ENCODE results near the gene CPED1. TPM values are rescaled to one million over a fixed set of nuclear protein-coding genes. Genes with fewer than 3 reads are reported as not detected.

CPED1 gene
- total RNA-seq, 2 experiments from 2014 or later = not detected

DNA sequence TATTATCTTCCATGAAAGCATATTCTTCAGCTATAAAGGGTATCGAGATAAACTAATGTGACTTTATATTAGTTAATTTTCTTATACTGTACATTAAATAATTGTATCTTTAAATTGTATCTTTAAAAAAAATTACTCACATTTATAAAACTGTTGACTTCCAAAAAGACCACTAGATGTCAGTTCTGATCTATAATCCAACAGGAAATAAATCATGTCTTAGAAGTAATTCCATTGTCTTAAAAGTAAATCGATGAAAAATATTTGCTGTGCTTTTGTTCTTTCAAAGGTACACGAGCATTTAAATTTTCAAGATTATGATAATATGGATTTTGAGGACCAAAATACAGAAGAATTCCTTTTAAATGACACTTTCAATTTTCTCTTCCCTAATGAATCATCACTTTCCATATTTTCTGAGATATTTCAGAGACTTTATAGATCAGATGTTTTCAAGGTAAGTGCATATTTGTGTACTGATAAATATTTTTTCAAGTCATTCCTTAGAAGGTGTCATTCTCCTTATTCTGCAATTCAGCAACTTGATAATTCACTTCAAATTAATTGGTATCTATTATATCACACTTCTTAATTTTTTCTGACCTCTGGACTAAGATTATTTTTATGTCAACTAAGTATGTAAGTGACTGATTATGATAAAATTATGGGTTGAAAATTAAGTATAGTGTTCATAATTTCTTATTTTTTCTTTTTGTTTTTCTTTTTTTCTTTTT, 138.5 kb downstream of the CPED1 start:
- POLR2A ChIA-PET = no interaction called here
- H3K36me3 Mint-ChIP-seq (ENCODE audit: low read depth) = no peaks in the 10 kb centered on the region
- CTCF ChIA-PET = no interaction called here
- no peak overlapping the region for H3K27ac Mint-ChIP-seq
- H3K4me1 Mint-ChIP-seq = no peaks in the 10 kb centered on the region
- H3K9me3 Mint-ChIP-seq = no peaks in the 10 kb centered on the region
- peaks cover 1% of the 10 kb centered on the region for H3K27me3 Mint-ChIP-seq
- no peak for DNase-seq
- H3K4me3 Mint-ChIP-seq = no peak overlapping the region

- Mint-ChIP-seq H3K9me3 (no peaks in the 10 kb centered on the region), H3K4me1 (no peaks in the 10 kb centered on the region), H3K27ac (no peak overlapping the region), H3K27me3 (peaks cover 8% of the 10 kb centered on the region), H3K4me3 (no peak overlapping the region), H3K36me3 (ENCODE audit: low read depth) (no peaks in the 10 kb centered on the region)
- ChIA-PET POLR2A (no interaction called here), CTCF (no interaction called here)
- no peak for DNase-seq
Measured at GRCh38 chr7:121132940-121133339, 144.4 kb downstream of the CPED1 start.

DNA sequence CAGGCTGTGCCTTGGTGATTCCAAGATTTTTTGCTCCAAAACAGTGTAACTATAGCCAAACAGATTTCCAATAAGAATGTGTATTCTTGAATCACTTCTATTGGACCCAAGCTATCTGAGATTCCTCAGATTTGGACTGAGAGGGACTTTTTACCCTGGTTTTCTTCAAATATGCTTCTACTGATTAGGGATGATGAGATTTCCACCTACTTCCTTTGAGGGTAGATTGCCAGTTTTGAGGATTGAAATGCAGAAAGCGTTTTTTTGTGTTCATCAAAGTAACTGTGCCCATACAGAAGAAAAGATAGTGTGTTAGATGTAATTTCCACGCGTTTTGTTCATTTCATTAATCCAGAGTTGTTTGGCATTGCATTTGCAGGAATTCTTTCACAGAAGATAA, 144.9 kb downstream of the CPED1 start:
- no peaks in the 10 kb centered on the region for H3K36me3 Mint-ChIP-seq (ENCODE audit: low read depth)
- ChIA-PET POLR2A (no interaction called here), CTCF (no interaction called here)
- H3K4me3 Mint-ChIP-seq = no peak overlapping the region
- H3K9me3 Mint-ChIP-seq = no peaks in the 10 kb centered on the region
- H3K4me1 Mint-ChIP-seq = peaks cover 4% of the 10 kb centered on the region
- no peak for DNase-seq
- peaks cover 8% of the 10 kb centered on the region for H3K27me3 Mint-ChIP-seq
- H3K27ac Mint-ChIP-seq = no peak overlapping the region

- no peaks in the 10 kb centered on the region for H3K36me3 Mint-ChIP-seq (ENCODE audit: low read depth)
- H3K4me1 Mint-ChIP-seq = peaks cover 6% of the 10 kb centered on the region
- DNase-seq = no peak
- no peak overlapping the region for H3K4me3 Mint-ChIP-seq
- ChIA-PET CTCF (no interaction called here), POLR2A (no interaction called here)
- H3K9me3 Mint-ChIP-seq = no peaks in the 10 kb centered on the region
- H3K27ac Mint-ChIP-seq = no peak overlapping the region
- H3K27me3 Mint-ChIP-seq = peaks cover 18% of the 10 kb centered on the region
Measured at GRCh38 chr7:121137580-121137979, 149.1 kb downstream of the CPED1 start.

DNA sequence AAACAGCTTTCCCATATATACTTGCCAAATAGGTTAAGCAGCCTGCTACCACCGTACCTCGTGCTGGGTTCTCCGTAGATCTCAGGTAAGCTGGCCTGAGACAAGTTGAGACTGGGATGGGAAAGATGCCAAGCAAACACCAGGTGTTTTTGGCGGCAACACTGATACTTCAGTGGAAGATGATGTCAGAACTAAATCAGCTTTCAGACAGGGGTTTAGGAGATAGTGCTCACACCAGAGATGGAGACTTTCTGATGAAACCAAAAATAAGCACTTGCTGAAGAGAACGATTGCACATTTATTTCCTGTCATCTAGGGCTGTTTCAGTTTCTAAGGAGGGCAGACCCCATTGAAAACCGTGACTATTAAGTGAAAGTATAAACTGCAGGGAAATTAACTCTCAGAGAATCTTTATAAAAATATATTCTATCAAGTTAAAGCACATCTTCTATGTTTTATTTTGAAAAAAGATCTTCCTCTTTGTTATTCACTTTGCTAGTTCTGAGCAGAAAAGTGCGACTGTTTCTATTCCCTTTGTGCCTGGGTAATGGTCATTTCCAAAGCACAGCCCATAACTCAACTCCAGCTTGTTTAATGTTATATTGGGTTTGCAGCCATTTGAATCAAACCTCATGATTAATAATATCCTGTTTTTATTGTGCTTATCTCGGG, 149.9 kb downstream of the CPED1 start:
- Mint-ChIP-seq H3K9me3 (no peaks in the 10 kb centered on the region), H3K4me1 (peaks cover 6% of the 10 kb centered on the region), H3K36me3 (ENCODE audit: low read depth) (no peaks in the 10 kb centered on the region), H3K27me3 (peaks cover 19% of the 10 kb centered on the region), H3K4me3 (no peak overlapping the region), H3K27ac (no peak overlapping the region)
- no peak for DNase-seq
- ChIA-PET POLR2A (no interaction called here), CTCF (no interaction called here)

- ChIA-PET CTCF (no interaction called here), POLR2A (no interaction called here)
- Mint-ChIP-seq H3K36me3 (ENCODE audit: low read depth) (no peaks in the 10 kb centered on the region), H3K9me3 (no peaks in the 10 kb centered on the region), H3K27me3 (peaks cover 19% of the 10 kb centered on the region), H3K4me3 (no peak overlapping the region), H3K4me1 (peaks cover 6% of the 10 kb centered on the region), H3K27ac (no peak overlapping the region)
- DNase-seq = no peak
Measured at GRCh38 chr7:121139427-121139826, 150.9 kb downstream of the CPED1 start.

GRCh38 chr7:121140790-121141189, 152.3 kb downstream of the CPED1 start:
- H3K4me3 Mint-ChIP-seq = no peak overlapping the region
- ChIA-PET POLR2A (no interaction called here), CTCF (no interaction called here)
- peaks cover 16% of the 10 kb centered on the region for H3K27me3 Mint-ChIP-seq
- H3K27ac Mint-ChIP-seq = no peak overlapping the region
- peaks cover 6% of the 10 kb centered on the region for H3K4me1 Mint-ChIP-seq
- no peaks in the 10 kb centered on the region for H3K36me3 Mint-ChIP-seq (ENCODE audit: low read depth)
- no peak for DNase-seq
- H3K9me3 Mint-ChIP-seq = no peaks in the 10 kb centered on the region

- no peak overlapping the region for H3K27ac Mint-ChIP-seq
- CTCF ChIA-PET = no interaction called here
- H3K4me3 Mint-ChIP-seq = no peak overlapping the region
- H3K9me3 Mint-ChIP-seq = no peaks in the 10 kb centered on the region
- POLR2A ChIA-PET = no interaction called here
- no peaks in the 10 kb centered on the region for H3K4me1 Mint-ChIP-seq
- DNase-seq = no peak
- peaks cover 2% of the 10 kb centered on the region for H3K27me3 Mint-ChIP-seq
- H3K36me3 Mint-ChIP-seq (ENCODE audit: low read depth) = no peaks in the 10 kb centered on the region
Measured at GRCh38 chr7:121151774-121152221, 163.3 kb downstream of the CPED1 start.

GRCh38 chr7:121153411-121153810, 164.9 kb downstream of the CPED1 start:
- no peak for DNase-seq
- ChIA-PET POLR2A (no interaction called here), CTCF (no interaction called here)
- Mint-ChIP-seq H3K9me3 (no peaks in the 10 kb centered on the region), H3K27me3 (peaks cover under 1% of the 10 kb centered on the region), H3K36me3 (ENCODE audit: low read depth) (no peaks in the 10 kb centered on the region), H3K4me3 (no peak overlapping the region), H3K4me1 (no peaks in the 10 kb centered on the region), H3K27ac (no peak overlapping the region)

GRCh38 chr7:121153995-121154394, 165.5 kb downstream of the CPED1 start:
- Mint-ChIP-seq H3K4me1 (no peaks in the 10 kb centered on the region), H3K9me3 (no peaks in the 10 kb centered on the region), H3K36me3 (ENCODE audit: low read depth) (no peaks in the 10 kb centered on the region), H3K27me3 (no peaks in the 10 kb centered on the region), H3K27ac (no peak overlapping the region), H3K4me3 (no peak overlapping the region)
- CTCF ChIA-PET = no interaction called here
- POLR2A ChIA-PET = no interaction called here
- DNase-seq = no peak

- H3K4me3 Mint-ChIP-seq = no peak overlapping the region
- no peak for DNase-seq
- CTCF ChIA-PET = no interaction called here
- no peak overlapping the region for H3K27ac Mint-ChIP-seq
- H3K4me1 Mint-ChIP-seq = no peaks in the 10 kb centered on the region
- no peaks in the 10 kb centered on the region for H3K9me3 Mint-ChIP-seq
- H3K36me3 Mint-ChIP-seq (ENCODE audit: low read depth) = no peaks in the 10 kb centered on the region
- H3K27me3 Mint-ChIP-seq = peaks cover 2% of the 10 kb centered on the region
- POLR2A ChIA-PET = no interaction called here
Measured at GRCh38 chr7:121156825-121157224, 168.3 kb downstream of the CPED1 start.

DNA sequence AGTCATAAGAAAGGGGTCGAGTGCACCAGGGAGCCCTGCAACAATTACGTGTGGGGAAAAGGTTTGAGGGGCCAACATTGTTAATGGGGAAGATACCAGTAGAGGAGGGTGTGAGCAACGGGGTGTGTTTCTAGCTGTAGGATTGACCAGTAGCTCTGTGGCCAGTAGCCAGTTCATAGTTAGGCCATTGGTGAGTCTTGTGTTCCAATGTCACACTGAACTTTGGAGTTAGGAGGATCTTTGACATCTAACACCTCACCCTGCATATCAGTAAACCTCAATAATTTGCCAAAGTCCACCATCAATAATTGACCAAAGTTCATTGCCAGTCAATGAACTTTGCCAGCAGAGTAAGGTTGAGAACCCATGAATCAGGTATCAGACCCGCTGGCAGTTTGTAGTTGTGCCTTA, 168.8 kb downstream of the CPED1 start:
- Mint-ChIP-seq H3K4me3 (no peak overlapping the region), H3K27me3 (peaks cover 2% of the 10 kb centered on the region), H3K4me1 (no peaks in the 10 kb centered on the region)

DNA sequence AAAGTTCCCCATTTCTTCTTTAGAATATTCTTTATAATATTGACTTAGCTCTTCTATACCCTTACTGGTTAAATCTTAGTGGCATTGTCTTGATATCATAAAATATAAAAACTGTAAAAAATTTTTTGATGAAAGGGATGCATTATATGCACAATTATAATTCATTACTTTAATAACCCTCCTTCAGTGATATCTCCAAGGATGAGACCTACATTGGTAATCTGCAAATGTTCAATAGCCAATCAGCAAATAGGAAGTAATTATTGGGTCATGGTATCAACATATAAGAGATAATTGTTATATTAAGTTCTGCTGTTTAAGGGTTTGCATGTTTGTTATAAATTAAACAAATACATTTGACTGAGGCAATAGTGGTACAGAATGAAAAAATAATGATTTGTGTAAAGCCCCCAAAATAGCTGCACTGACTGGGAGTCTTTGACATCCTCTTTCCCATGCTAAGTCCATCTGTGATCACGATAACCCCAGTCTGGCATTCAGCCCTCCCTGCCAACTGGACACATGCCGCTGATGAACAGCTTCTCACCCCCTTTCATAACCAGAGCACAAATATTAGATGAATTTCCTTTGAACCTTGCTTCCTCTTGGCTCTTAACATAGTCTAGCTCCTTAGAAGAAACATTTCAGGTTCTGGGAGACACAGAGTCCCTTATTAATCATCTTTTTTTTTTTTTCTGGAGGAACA, 169.5 kb downstream of the CPED1 start:
- Mint-ChIP-seq H3K9me3 (no peaks in the 10 kb centered on the region), H3K4me3 (no peak overlapping the region), H3K27ac (no peak overlapping the region), H3K4me1 (no peaks in the 10 kb centered on the region), H3K27me3 (peaks cover 3% of the 10 kb centered on the region), H3K36me3 (ENCODE audit: low read depth) (no peaks in the 10 kb centered on the region)
- ChIA-PET POLR2A (no interaction called here), CTCF (no interaction called here)
- no peak for DNase-seq

More for the DNA sequence above, 168.8 kb downstream of the CPED1 start:
- POLR2A ChIA-PET = no interaction called here
- H3K27ac Mint-ChIP-seq = no peak overlapping the region
- no peaks in the 10 kb centered on the region for H3K36me3 Mint-ChIP-seq (ENCODE audit: low read depth)
- DNase-seq = no peak
- H3K9me3 Mint-ChIP-seq = no peaks in the 10 kb centered on the region
- CTCF ChIA-PET = no interaction called here

DNA sequence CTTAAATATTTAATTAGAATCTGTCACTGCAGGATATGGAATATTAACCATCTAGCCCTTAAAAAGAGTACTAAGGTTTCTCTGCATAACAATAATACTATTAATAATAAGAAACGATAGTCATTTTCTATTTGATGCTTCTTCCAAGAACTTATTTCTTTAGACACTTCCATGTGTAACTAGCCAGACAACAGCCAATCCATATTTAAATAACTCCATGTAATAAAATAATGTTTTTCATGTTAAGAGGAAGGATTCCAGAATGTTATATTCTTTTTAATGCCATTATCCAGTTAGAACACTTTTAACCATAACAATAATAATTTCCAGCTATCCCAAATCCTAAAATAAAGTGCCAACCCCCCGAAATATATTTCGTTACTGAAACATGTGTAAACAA, 170.2 kb downstream of the CPED1 start:
- no peak for DNase-seq
- Mint-ChIP-seq H3K27me3 (peaks cover 4% of the 10 kb centered on the region), H3K9me3 (no peaks in the 10 kb centered on the region), H3K4me1 (no peaks in the 10 kb centered on the region), H3K27ac (no peak overlapping the region), H3K4me3 (no peak overlapping the region), H3K36me3 (ENCODE audit: low read depth) (no peaks in the 10 kb centered on the region)
- ChIA-PET POLR2A (no interaction called here), CTCF (no interaction called here)

Data from activated CD4-positive, alpha-beta memory T cell treated with anti-CD3 and anti-CD28 coated beads, Interleukin-2, amount 10 ng/mL, durations not matched to agents 7 days and 5 days (primary cell).